HepG2 (cell line): ENCODE measurements around the gene NEAT1. TPM values are rescaled to one million over a fixed set of nuclear protein-coding genes. Genes with fewer than 3 reads are reported as not detected.
A peak's percentile ranks its signal among the peaks of the same experiment; 100 is the strongest.

Source experiments
- CCAR2 ChIP-seq: fragments of 200-400 bp; formaldehyde crosslinking; optimal IDR thresholded peaks from 2 replicates; pipeline ENCODE3; 2018; ENCODE audit warnings: low read depth, mild to moderate bottlenecking, low read length, moderate library complexity
- CHCHD3 ChIP-seq: sonication (generic); formaldehyde crosslinking; IDR thresholded peaks from 2 replicates; pipeline ENCODE4 v1.8.0; 2022; ENCODE audit warnings: mild to moderate bottlenecking, missing genetic modification reagents, moderate library complexity
- DDIT3 ChIP-seq: sonication (generic); formaldehyde crosslinking; IDR thresholded peaks from 2 replicates; pipeline ENCODE4 v1.4.0; 2020; ENCODE audit warnings: mild to moderate bottlenecking, missing genetic modification reagents
- E2F2 ChIP-seq: sonication (generic); formaldehyde crosslinking; IDR thresholded peaks from 2 replicates; pipeline ENCODE4 v1.4.0; 2020; ENCODE audit warnings: missing genetic modification reagents, borderline replicate concordance
- ETS1 ChIP-seq: sonication (generic); formaldehyde crosslinking; IDR thresholded peaks from 2 replicates; pipeline ENCODE4 v1.4.0; 2020; ENCODE audit warnings: missing genetic modification reagents
- GMEB1 ChIP-seq: sonication (generic); formaldehyde crosslinking; IDR thresholded peaks from 2 replicates; pipeline ENCODE4 v1.5.1; 2020; ENCODE audit warnings: missing genetic modification reagents, mild to moderate bottlenecking, borderline replicate concordance
- IRF2 ChIP-seq: IDR thresholded peaks from 2 replicates; pipeline ENCODE4 v1.6.1; 2018; ENCODE audit warnings: missing genetic modification reagents, missing compliant biosample characterization
- ISL2 ChIP-seq: sonication (generic); formaldehyde crosslinking; IDR thresholded peaks from 2 replicates; pipeline ENCODE4 v1.5.0; 2020; ENCODE audit warnings: missing genetic modification reagents
- KDM5B ChIP-seq: sonication (generic); formaldehyde crosslinking; IDR thresholded peaks from 2 replicates; pipeline ENCODE4 v1.4.0; 2020; ENCODE audit warnings: missing genetic modification reagents, mild to moderate bottlenecking, borderline replicate concordance
- MLX ChIP-seq: IDR thresholded peaks from 2 replicates; pipeline ENCODE4 v1.6.1; 2016
- MXI1 ChIP-seq: IDR thresholded peaks from 3 replicates; pipeline ENCODE4 v1.6.1; 2012; ENCODE audit warnings: low read depth, low read length, inconsistent platforms, borderline replicate concordance
- RCOR2 ChIP-seq: IDR thresholded peaks from 2 replicates; pipeline ENCODE4 v1.6.1; 2016; ENCODE audit warnings: missing biosample characterization, missing genetic modification reagents
- RORA ChIP-seq: sonication (generic); formaldehyde crosslinking; IDR thresholded peaks from 2 replicates; pipeline ENCODE4 v1.5.0; 2020; ENCODE audit warnings: mild to moderate bottlenecking, missing genetic modification reagents, moderate library complexity
- SIN3B ChIP-seq: fragments of 150-350 bp; IDR thresholded peaks from 2 replicates; pipeline ENCODE4 v1.6.1; 2014; ENCODE audit warnings: low read length
- SMAD9 ChIP-seq: sonication (generic); formaldehyde crosslinking; IDR thresholded peaks from 2 replicates; pipeline ENCODE4 v1.5.1; 2020; ENCODE audit warnings: mild to moderate bottlenecking, missing genetic modification reagents
- SOX13 ChIP-seq, 3 experiments: fragments of 450-650 bp in 1 of 3; sonication (generic) in 1 of 3; formaldehyde crosslinking in 1 of 3; IDR thresholded peaks in 2 of 3; conservative IDR thresholded peaks in 1 of 3; 2 replicates each; pipeline versions ENCODE4 v1.5.0 to v1.6.1; 2016 to 2020; ENCODE audit warnings: antibody characterized with exemption in 1 of 3, mild to moderate bottlenecking in 1 of 3, missing compliant biosample characterization in 1 of 3, missing genetic modification reagents in 1 of 3, moderate library complexity in 1 of 3
- THAP11 ChIP-seq: IDR thresholded peaks from 2 replicates; pipeline ENCODE4 v1.6.1; 2016; ENCODE audit warnings: missing biosample characterization, missing genetic modification reagents
- XRCC5 ChIP-seq: fragments of 200-400 bp; formaldehyde crosslinking; optimal IDR thresholded peaks from 2 replicates; pipeline ENCODE3; 2017; ENCODE audit warnings: mild to moderate bottlenecking, low read length
- ZNF136 ChIP-seq: sonication (generic); formaldehyde crosslinking; IDR thresholded peaks from 2 replicates; pipeline ENCODE4 v1.8.1; 2022; ENCODE audit warnings: low read depth, mild to moderate bottlenecking, moderate library complexity, missing genetic modification reagents
- polyA plus RNA-seq, 8 experiments: library from polyadenylated mRNA; depleted of rRNA in 3 of 8; stranded (reverse) in 7 of 8; unstranded in 1 of 8; fragments of >200 nt; fragmentation: Illumina TruSeq in 4 of 8; extraction: Trizol in 4 of 8; gene quantifications; 2 replicates each; pipeline versions ENCODE4 v1.2.1 to v1.2.3, GENCODE V29; 2011 to 2016; ENCODE audit warnings: low read depth in 4 of 8, missing spikeins in 1 of 8, mixed read lengths in 1 of 8; ENCODE audit not compliant: insufficient read depth in 1 of 8
- total RNA-seq, 5 experiments: library from RNA; depleted of rRNA; stranded (reverse); fragments of >200 nt; fragmentation: Illumina TruSeq; extraction: Trizol; gene quantifications; 2 replicates each; pipeline ENCODE4 v1.2.3, GENCODE V29; 2016; ENCODE audit warnings: low read depth in 1 of 5
- TF ChIP-seq, protein P1 (sequence below): sonication (generic); formaldehyde crosslinking; IDR thresholded peaks from 2 replicates; pipeline ENCODE4 v1.4.0; 2020; ENCODE audit warnings: missing genetic modification reagents
- TF ChIP-seq, protein P2 (sequence below): sonication (generic); formaldehyde crosslinking; IDR thresholded peaks from 2 replicates; pipeline ENCODE4 v1.4.0; 2020; ENCODE audit warnings: missing genetic modification reagents, borderline replicate concordance

Gene NEAT1
- total and polyA plus RNA-seq, 2 of the 13 experiments (the other 11 are each of a cell fraction or from before 2014, with no cell fraction given), result 20.5 to 41.2 TPM

DNA sequence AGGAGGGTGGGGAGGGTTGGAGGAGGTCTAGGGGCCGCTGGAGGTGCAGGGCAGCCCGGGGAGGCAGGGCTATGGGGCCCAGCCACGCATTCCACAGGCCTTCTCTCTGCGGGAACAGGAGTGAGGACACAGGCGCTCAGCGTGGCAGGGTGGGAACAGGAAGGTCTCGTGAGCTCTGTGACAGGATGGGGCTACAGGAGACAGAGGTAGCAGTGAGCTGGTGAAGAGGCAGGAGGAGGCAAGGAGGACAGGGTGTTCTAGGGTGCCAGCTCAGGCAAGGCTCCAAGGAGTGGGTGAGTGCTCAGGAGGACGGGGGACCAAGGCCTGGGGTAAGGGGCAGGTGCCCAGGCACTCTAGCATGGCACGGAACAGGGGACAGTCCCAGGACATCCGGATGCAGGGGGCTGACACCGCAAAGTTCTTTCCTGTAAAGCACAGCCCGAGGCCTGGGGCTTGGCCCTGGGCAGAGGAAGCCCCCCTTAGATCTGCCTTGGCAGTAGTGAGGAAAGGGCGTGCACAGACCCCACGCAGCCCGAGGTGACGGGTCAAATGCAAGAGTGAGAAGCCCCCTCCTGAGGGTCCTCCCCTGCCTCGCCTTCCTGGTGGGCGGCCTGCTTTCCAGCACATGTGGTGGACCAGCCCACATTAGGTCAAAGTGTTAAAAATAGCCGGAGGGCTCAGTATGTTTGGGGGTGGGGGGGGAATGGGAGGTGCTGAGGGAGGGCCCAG is 4.7 kb upstream of the NEAT1 start (continued):
- TF ChIP-seq ISL2 (CRISPR knock-in tag) (no peak), ZNF136 (CRISPR knock-in tag) (no peak), CCAR2 (no peak), SMAD9 (no peak), KDM5B (no peak; the same call in 1 of the 2 replicates), GMEB1 (CRISPR knock-in tag) (no peak), DDIT3 (no peak), MLX (CRISPR knock-in tag) (no peak), XRCC5 (no peak), RORA (CRISPR knock-in tag) (no peak), CHCHD3 (CRISPR knock-in tag) (no peak), THAP11 (CRISPR knock-in tag) (no peak), MXI1 (0 out of 3 replicates have a peak, but pooled peaks have one; percentile 3), ETS1 (no peak), RCOR2 (CRISPR knock-in tag) (no peak), E2F2 (CRISPR knock-in tag) (no peak), SOX13 (IDR thresholded peaks at IDR 0.05) (no peak), SOX13 (CRISPR knock-in tag; conservative IDR thresholded peaks at IDR 0.05 in 1 of 2, IDR thresholded peaks at IDR 0.05 in 1 of 2) (no peak), IRF2 (no peak), SIN3B (no peak)
- TF ChIP-seq, protein P1, sequence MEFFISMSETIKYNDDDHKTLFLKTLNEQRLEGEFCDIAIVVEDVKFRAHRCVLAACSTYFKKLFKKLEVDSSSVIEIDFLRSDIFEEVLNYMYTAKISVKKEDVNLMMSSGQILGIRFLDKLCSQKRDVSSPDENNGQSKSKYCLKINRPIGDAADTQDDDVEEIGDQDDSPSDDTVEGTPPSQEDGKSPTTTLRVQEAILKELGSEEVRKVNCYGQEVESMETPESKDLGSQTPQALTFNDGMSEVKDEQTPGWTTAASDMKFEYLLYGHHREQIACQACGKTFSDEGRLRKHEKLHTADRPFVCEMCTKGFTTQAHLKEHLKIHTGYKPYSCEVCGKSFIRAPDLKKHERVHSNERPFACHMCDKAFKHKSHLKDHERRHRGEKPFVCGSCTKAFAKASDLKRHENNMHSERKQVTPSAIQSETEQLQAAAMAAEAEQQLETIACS, result no peak
- TF ChIP-seq, protein P2, sequence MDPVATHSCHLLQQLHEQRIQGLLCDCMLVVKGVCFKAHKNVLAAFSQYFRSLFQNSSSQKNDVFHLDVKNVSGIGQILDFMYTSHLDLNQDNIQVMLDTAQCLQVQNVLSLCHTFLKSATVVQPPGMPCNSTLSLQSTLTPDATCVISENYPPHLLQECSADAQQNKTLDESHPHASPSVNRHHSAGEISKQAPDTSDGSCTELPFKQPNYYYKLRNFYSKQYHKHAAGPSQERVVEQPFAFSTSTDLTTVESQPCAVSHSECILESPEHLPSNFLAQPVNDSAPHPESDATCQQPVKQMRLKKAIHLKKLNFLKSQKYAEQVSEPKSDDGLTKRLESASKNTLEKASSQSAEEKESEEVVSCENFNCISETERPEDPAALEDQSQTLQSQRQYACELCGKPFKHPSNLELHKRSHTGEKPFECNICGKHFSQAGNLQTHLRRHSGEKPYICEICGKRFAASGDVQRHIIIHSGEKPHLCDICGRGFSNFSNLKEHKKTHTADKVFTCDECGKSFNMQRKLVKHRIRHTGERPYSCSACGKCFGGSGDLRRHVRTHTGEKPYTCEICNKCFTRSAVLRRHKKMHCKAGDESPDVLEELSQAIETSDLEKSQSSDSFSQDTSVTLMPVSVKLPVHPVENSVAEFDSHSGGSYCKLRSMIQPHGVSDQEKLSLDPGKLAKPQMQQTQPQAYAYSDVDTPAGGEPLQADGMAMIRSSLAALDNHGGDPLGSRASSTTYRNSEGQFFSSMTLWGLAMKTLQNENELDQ (CRISPR knock-in tag), result no peak
